A673 (cell line): Measurements from ENCODE around the gene PDE11A.

Experiments used
- CTCF ChIP-seq: fragments of 300-800, 200-600 bp; sonication (generic); conservative IDR thresholded peaks from 2 replicates; pipeline ENCODE4 v1.5.1; 2017; ENCODE audit warnings: low read depth, mild to moderate bottlenecking, antibody characterized with exemption, low read length, moderate library complexity, mixed read lengths
- EZH2 ChIP-seq: fragments of 200-600 bp; sonication (generic); IDR thresholded peaks from 2 replicates; pipeline ENCODE4 v1.6.1; 2017; ENCODE audit warnings: borderline replicate concordance, low read depth, mild to moderate bottlenecking, mixed read lengths, antibody characterized with exemption, low read length; ENCODE audit not compliant: poor library complexity, severe bottlenecking

GRCh38 chr2:177880285-177880684 is 192.3 kb downstream of the PDE11A start:
- no peak for TF ChIP-seq CTCF
- no peak for TF ChIP-seq EZH2
